ENCODE data around the gene TPI1. TPM values are rescaled to one million over a fixed set of nuclear protein-coding genes. Genes with fewer than 3 reads are reported as not detected.

Gene TPI1
- total RNA-seq, 4 donors from 2014 or later, result 288 to 372 (median 355) TPM

DNA sequence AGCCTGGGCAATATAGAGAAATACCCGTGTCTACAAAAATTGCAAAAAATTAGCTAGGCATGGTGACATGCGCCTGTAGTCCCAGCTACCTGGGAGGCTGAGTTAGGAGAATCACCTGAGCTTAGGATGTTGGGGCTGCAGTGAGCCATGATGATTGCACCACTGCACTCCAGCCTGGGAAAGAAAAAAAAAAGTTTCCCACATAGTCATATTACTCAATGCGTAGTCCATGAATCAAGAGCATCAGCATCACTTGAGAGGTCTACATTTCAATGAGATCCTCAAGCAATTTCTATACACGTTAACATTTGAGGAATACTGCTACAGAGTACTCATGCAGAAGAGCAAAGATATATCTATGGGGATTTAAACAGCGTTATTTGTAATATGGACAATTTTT is 32.1 kb downstream of the TPI1 start:
- no peaks in the 10 kb centered on the region for H3K36me3 ChIP-seq
- TF ChIP-seq EP300 (IDR thresholded peaks at IDR 0.05), result no peak
- H3K4me3 ChIP-seq, result no peak overlapping the region
- H3K27ac ChIP-seq (replicated peaks in 1 of 4), result no peak overlapping the region
- peaks cover 5 to 16% (median 7%) of the 10 kb centered on the region in 4 donors for H3K4me1 ChIP-seq
- intact Hi-C loops (cut with DNase I), result no loop called here
- no peaks in the 10 kb centered on the region for H3K27me3 ChIP-seq
- 67% methylated on average over 5 of the region's 5 CpGs for WGBS
- no peaks in the 10 kb centered on the region for H3K9me3 ChIP-seq
- DNase-seq (ENCODE audit: extremely low spot score), result no peak

DNA sequence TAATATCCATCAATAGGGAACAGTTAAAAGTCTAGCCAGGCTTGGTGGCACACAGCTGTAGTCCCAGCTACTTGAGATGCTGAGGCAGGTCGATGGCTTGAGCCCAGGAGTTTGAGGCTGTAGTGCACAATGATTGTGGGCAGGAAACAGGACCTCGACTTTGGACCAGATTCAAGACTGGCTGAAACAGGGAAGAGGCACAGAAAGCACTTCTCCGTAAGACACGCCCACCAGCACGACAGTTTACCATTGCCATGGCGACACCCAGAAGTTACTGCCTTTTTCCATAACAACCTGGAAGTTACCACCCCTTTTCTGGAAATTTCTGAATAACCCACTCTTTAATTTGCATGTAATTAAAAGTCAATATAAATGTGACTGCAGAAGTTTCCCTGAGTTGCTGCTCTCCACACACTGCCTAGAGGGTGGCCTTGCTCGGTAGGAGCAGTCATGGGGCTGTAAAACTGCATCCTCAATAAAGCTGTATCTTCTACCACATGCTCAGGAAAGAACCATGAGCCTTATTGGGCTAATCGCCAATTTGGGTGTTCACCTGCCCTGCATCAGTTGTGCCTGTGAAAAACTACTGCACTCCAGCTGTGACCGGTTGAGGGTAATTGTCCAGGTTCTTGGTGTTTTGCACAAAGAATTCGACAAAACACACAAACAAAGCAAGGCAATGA is 32.6 kb downstream of the TPI1 start:
- no peak overlapping the region for H3K27ac ChIP-seq (replicated peaks in 1 of 4)
- no peaks in the 10 kb centered on the region for H3K9me3 ChIP-seq
- 61% methylated on average over 10 of the region's 10 CpGs for WGBS
- no peak for DNase-seq (ENCODE audit: extremely low spot score)
- no peak for TF ChIP-seq EP300 (IDR thresholded peaks at IDR 0.05)
- TF ChIP-seq POLR2A (IDR thresholded peaks at IDR 0.05; ENCODE audit: low read depth), result no peak
- TF ChIP-seq, protein P1, sequence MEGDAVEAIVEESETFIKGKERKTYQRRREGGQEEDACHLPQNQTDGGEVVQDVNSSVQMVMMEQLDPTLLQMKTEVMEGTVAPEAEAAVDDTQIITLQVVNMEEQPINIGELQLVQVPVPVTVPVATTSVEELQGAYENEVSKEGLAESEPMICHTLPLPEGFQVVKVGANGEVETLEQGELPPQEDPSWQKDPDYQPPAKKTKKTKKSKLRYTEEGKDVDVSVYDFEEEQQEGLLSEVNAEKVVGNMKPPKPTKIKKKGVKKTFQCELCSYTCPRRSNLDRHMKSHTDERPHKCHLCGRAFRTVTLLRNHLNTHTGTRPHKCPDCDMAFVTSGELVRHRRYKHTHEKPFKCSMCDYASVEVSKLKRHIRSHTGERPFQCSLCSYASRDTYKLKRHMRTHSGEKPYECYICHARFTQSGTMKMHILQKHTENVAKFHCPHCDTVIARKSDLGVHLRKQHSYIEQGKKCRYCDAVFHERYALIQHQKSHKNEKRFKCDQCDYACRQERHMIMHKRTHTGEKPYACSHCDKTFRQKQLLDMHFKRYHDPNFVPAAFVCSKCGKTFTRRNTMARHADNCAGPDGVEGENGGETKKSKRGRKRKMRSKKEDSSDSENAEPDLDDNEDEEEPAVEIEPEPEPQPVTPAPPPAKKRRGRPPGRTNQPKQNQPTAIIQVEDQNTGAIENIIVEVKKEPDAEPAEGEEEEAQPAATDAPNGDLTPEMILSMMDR (IDR thresholded peaks at IDR 0.05), result no peak
- no peak for TF ChIP-seq POLR2AphosphoS5 (IDR thresholded peaks at IDR 0.05)
- H3K4me3 ChIP-seq, result no peak overlapping the region
- H3K4me1 ChIP-seq, result peaks cover 7 to 18% (median 10%) of the 10 kb centered on the region in 4 donors
- no peaks in the 10 kb centered on the region for H3K36me3 ChIP-seq
- no peaks in the 10 kb centered on the region for H3K27me3 ChIP-seq
- intact Hi-C loops (cut with DNase I), result no loop called here

DNA sequence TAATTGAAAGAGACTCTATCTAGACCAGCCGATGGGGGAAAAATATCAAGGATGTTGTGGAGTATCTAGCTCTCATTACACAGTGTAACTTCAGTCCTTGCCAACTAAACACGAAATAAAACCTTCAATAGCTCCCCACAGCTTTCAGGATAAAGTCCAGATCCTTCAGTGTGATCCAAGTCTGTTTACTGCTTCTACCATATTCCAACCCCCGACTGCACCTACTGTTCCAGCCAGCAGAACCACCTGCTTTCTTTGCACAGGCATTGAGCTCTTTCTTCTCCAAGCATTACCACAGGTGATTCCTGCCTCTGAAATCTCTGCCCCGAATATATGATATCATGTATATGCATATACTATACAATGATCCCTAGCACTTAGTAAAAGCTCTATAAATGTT is 35.1 kb downstream of the TPI1 start:
- H3K4me1 ChIP-seq, result peaks cover 11 to 25% (median 18%) of the 10 kb centered on the region in 4 donors
- H3K4me3 ChIP-seq, result no peak overlapping the region
- no peaks in the 10 kb centered on the region for H3K9me3 ChIP-seq
- DNase-seq (ENCODE audit: extremely low spot score), result no peak
- no peaks in the 10 kb centered on the region for H3K27me3 ChIP-seq
- intact Hi-C loops (cut with DNase I), result no loop called here
- TF ChIP-seq, protein P1 (IDR thresholded peaks at IDR 0.05), result no peak
- no peak for TF ChIP-seq EP300 (IDR thresholded peaks at IDR 0.05)
- no peak for TF ChIP-seq POLR2A (IDR thresholded peaks at IDR 0.05; ENCODE audit: low read depth)
- TF ChIP-seq POLR2AphosphoS5 (IDR thresholded peaks at IDR 0.05), result no peak
- peaks cover 0 to 11% (median 9%) of the 10 kb centered on the region in 4 donors for H3K36me3 ChIP-seq
- 81% methylated on average over 3 of the region's 4 CpGs for WGBS
- no peak overlapping the region for H3K27ac ChIP-seq (replicated peaks in 1 of 4)

DNA sequence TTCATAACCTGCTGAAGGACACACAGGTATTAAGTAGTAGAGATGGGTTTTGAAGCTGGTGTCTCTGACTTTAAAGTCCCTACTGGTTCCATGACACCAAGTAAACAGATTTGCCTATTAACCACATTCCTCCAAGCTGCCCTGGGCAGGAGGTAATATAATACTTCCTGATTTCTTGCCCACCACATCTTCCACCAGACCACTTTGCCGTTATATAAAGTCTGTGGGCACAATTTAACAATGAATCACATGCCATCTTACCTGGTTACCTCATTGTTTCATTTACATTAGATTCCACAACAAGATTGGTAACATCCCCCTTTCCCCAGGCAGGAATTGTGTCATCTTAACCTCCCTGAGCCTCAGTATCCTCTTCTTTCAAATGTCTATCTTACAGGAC is 36.4 kb downstream of the TPI1 start:
- no peaks in the 10 kb centered on the region for H3K27me3 ChIP-seq
- peaks cover 0 to 17% (median 9%) of the 10 kb centered on the region in 4 donors for H3K36me3 ChIP-seq
- DNase-seq (ENCODE audit: extremely low spot score), result no peak
- TF ChIP-seq POLR2A (IDR thresholded peaks at IDR 0.05; ENCODE audit: low read depth) (no peak), POLR2AphosphoS5 (IDR thresholded peaks at IDR 0.05) (no peak), EP300 (IDR thresholded peaks at IDR 0.05) (no peak)
- TF ChIP-seq, protein P1 (IDR thresholded peaks at IDR 0.05), result no peak
- 79% methylated on average over 1 of the region's 1 CpG for WGBS
- H3K27ac ChIP-seq (replicated peaks in 1 of 4), result no peak overlapping the region
- H3K4me1 ChIP-seq, result peaks cover 11 to 25% (median 18%) of the 10 kb centered on the region in 4 donors
- no peak overlapping the region for H3K4me3 ChIP-seq
- intact Hi-C loops (cut with DNase I), result no loop called here
- H3K9me3 ChIP-seq, result no peaks in the 10 kb centered on the region

DNA sequence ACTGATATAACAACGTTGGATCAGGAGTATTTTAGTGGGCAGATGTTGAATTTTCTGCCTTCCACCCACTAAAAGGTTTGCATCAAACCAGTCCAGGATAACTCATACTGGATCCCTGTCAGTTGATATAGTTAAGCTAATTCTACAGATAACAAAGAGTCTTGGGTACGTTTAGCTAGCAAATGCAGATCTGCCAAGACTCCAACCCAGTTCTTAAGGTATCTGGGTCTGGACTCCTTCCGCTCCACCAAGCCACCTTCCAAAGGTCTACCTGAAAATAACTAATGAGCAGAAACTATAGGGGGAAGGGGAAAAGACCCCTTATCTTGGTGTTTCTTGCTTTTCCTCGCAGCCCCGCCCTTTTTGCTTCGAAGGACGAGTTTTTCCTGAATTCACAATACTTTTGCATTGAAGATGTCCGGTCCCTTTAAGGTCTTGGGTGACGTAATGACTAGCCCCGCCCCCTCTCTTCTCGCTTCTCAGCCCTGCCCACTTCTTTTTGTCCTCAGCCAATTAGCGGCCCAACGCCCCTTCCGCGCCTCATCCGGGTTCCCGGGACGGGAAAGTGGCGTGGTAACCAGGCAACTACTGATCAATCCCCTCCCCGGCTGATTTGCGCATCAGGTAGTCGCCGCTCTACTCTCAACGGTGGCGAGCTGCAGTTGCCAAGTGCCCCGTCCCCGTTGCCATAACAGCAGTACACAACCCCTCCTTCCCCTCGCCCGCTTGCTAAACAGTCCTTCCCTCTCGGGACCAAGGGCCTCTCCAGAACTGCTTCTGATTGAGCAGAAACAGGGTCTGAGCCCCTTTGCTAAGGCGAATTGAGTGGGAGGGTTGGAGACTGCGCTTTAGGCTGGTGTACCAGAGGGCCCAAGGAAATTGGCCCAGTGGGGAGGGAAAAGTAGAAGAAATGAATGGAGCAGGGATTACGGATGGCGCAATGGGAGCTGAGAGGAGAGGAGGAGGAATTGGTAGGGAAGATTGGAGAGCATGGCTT is 37.2 kb downstream of the TPI1 start, which contains the start of gene LRRC23:
Gene LRRC23 (plus strand): TSS at position 543 of the 997 bp plus-strand sequence. CDS start 812 bp downstream, outside the sequence.
- intact Hi-C loops (cut with DNase I), result loop anchor here (5.0 kb wide), 1 partner anchor 42 kb away; no protein-coding TSS in a partner anchor
- peaks cover 0 to 17% (median 9%) of the 10 kb centered on the region in 4 donors for H3K36me3 ChIP-seq
- no peaks in the 10 kb centered on the region for H3K27me3 ChIP-seq
- H3K4me3 ChIP-seq, result peak within 1 kb of the TSS; percentile 58 to 78 (median 66)
- peak; percentile 99 for DNase-seq (ENCODE audit: extremely low spot score)
- TF ChIP-seq, protein P1 (IDR thresholded peaks at IDR 0.05), result peak in 1 of 3 experiments; percentile 35
- TF ChIP-seq POLR2AphosphoS5 (IDR thresholded peaks at IDR 0.05) (peak; percentile 83 to 90), POLR2A (IDR thresholded peaks at IDR 0.05; ENCODE audit: low read depth) (no peak), EP300 (IDR thresholded peaks at IDR 0.05) (no peak)
- peak within 1 kb of the TSS; percentile 75 to 88 (median 82) for H3K27ac ChIP-seq (replicated peaks in 1 of 4)
- no peaks in the 10 kb centered on the region for H3K9me3 ChIP-seq
- WGBS, result 6% methylated on average over 33 of the region's 34 CpGs
- H3K4me1 ChIP-seq, result peaks cover 9 to 21% (median 18%) of the 10 kb centered on the region in 4 donors

All from esophagus muscularis mucosa (tissue), 4 donors.